Mesenchymal stem cell (in vitro differentiated cells and primary cell): Measurements from ENCODE around the gene XIRP1.

Experiments
- DNase-seq: peaks from one replicate; pipeline ENCODE4 v3.0.0-alpha.2; 2013
- H2AFZ ChIP-seq: one replicate; pipeline ENCODE4 v1.6.1; 2013; ENCODE audit warnings: low read depth, mild to moderate bottlenecking, control low read depth, inconsistent platforms, low read length, moderate library complexity
- H2AK5ac ChIP-seq: 2 replicates; pipeline ENCODE4 v1.6.1; 2013; ENCODE audit warnings: low read length, moderate library complexity, mild to moderate bottlenecking, inconsistent platforms; ENCODE audit not compliant: severe bottlenecking
- H2BK120ac ChIP-seq: one replicate; pipeline ENCODE4 v1.6.1; 2013; ENCODE audit warnings: low read depth, mild to moderate bottlenecking, inconsistent platforms, low read length, moderate library complexity
- H2BK12ac ChIP-seq, 2 experiments: one replicate each; pipeline ENCODE4 v1.6.1; 2013; ENCODE audit warnings: inconsistent platforms in 2 of 2, low read length in 2 of 2, mild to moderate bottlenecking in 2 of 2, moderate library complexity in 2 of 2, control low read depth in 1 of 2
- H2BK15ac ChIP-seq: one replicate; pipeline ENCODE4 v1.6.1; 2013; ENCODE audit warnings: mild to moderate bottlenecking, low read depth, inconsistent platforms; ENCODE audit not compliant: poor library complexity, severe bottlenecking
- H2BK5ac ChIP-seq: 2 replicates; pipeline ENCODE4 v1.6.1; 2013; ENCODE audit warnings: low read depth, mild to moderate bottlenecking, low read length, control low read depth, inconsistent platforms; ENCODE audit not compliant: poor library complexity, severe bottlenecking
- H3K14ac ChIP-seq, 2 experiments: one replicate each; pipeline ENCODE4 v1.6.1; 2013; ENCODE audit warnings: inconsistent platforms in 2 of 2, low read length in 2 of 2, control low read depth in 1 of 2, mild to moderate bottlenecking in 1 of 2, moderate library complexity in 1 of 2
- H3K18ac ChIP-seq, 2 experiments: one replicate each; pipeline ENCODE4 v1.6.1; 2013; ENCODE audit warnings: inconsistent platforms in 2 of 2, low read length in 2 of 2, control low read depth in 1 of 2, low read depth in 1 of 2, mild to moderate bottlenecking in 1 of 2
- H3K23ac ChIP-seq, 2 experiments: one replicate each; pipeline ENCODE4 v1.6.1; 2013; ENCODE audit warnings: inconsistent platforms in 2 of 2, low read length in 2 of 2, mild to moderate bottlenecking in 2 of 2, moderate library complexity in 2 of 2, control low read depth in 1 of 2
- H3K27ac ChIP-seq: 2 replicates; pipeline ENCODE4 v1.5.1; 2013; ENCODE audit warnings: mild to moderate bottlenecking, moderate library complexity, low read length, control low read depth, inconsistent platforms; ENCODE audit not compliant: poor library complexity, severe bottlenecking
- H3K27me3 ChIP-seq, 2 experiments: 2 replicates each; pipeline versions ENCODE4 v1.6.1 to v1.7.0; 2013; ENCODE audit warnings: low read length in 2 of 2, mild to moderate bottlenecking in 2 of 2, moderate library complexity in 2 of 2, control low read depth in 1 of 2, inconsistent platforms in 1 of 2; ENCODE audit not compliant: control insufficient read depth in 1 of 2, insufficient read depth in 1 of 2
- H3K36me3 ChIP-seq, 2 experiments: 2 replicates each; pipeline versions ENCODE4 v1.6.1 to v1.7.0; 2013; ENCODE audit warnings: low read length in 2 of 2, control low read depth in 1 of 2, inconsistent platforms in 1 of 2, low read depth in 1 of 2, mild to moderate bottlenecking in 1 of 2; ENCODE audit not compliant: insufficient read depth in 2 of 2, control insufficient read depth in 1 of 2
- H3K4ac ChIP-seq, 2 experiments: one replicate each; pipeline ENCODE4 v1.6.1; 2013; ENCODE audit warnings: inconsistent platforms in 2 of 2, low read length in 2 of 2, mild to moderate bottlenecking in 2 of 2, moderate library complexity in 2 of 2, control low read depth in 1 of 2, low read depth in 1 of 2
- H3K4me1 ChIP-seq: 2 replicates; pipeline ENCODE4 v1.6.1; 2013; ENCODE audit warnings: low read depth, low read length, control low read depth; ENCODE audit not compliant: control insufficient read depth, insufficient read depth
- H3K4me2 ChIP-seq: 2 replicates; pipeline ENCODE4 v1.6.1; 2013; ENCODE audit warnings: low read length, mild to moderate bottlenecking, inconsistent platforms; ENCODE audit not compliant: poor library complexity, severe bottlenecking
- H3K4me3 ChIP-seq, 2 experiments: 2 replicates each; pipeline versions ENCODE4 v1.5.1 to v1.7.0; 2013; ENCODE audit warnings: low read length in 2 of 2, mild to moderate bottlenecking in 2 of 2, control low read depth in 1 of 2, low read depth in 1 of 2; ENCODE audit not compliant: insufficient read depth in 1 of 2
- H3K79me1 ChIP-seq: replicated peaks from 2 replicates; pipeline ENCODE4 v1.6.1; 2013; ENCODE audit warnings: mild to moderate bottlenecking, control low read depth, low read length, inconsistent platforms; ENCODE audit not compliant: poor library complexity, severe bottlenecking
- H3K9ac ChIP-seq: 2 replicates; pipeline ENCODE4 v1.7.0; 2013; ENCODE audit warnings: mild to moderate bottlenecking, low read length, moderate library complexity
- H3K9me3 ChIP-seq: 2 replicates; pipeline ENCODE4 v1.7.0; 2013; ENCODE audit warnings: mild to moderate bottlenecking, low read length; ENCODE audit not compliant: control insufficient read depth
- H4K8ac ChIP-seq: one replicate; pipeline ENCODE4 v1.6.1; 2013; ENCODE audit warnings: inconsistent platforms, mild to moderate bottlenecking, low read length, moderate library complexity
- H4K91ac ChIP-seq: one replicate; pipeline ENCODE4 v1.6.1; 2013; ENCODE audit warnings: mild to moderate bottlenecking, low read length, inconsistent platforms
- WGBS: methylation state at CpG from one replicate; pipeline ENCODE4 v1.1.7; 2013; ENCODE audit warnings: mixed read lengths; 5-methylcytosine and 5-hydroxymethylcytosine counted together

The XIRP1 gene

GRCh38 chr3:39185959-39186691, 6.3 kb downstream of the XIRP1 start:
- Histone ChIP-seq H2BK120ac (no peak overlapping the region), H3K4me2 (no peak overlapping the region), H3K4me1 (peaks cover 5% of the 10 kb centered on the region), H2BK12ac (no peak overlapping the region), H3K9me3 (no peaks in the 10 kb centered on the region), H3K23ac (no peak overlapping the region), H2AK5ac (no peak overlapping the region), H3K4me3 (no peak overlapping the region), H3K79me1 (no peaks in the 10 kb centered on the region), H2BK5ac (no peak overlapping the region), H4K8ac (no peak overlapping the region), H3K14ac (no peak overlapping the region), H3K27me3 (no peaks in the 10 kb centered on the region), H4K91ac (no peak overlapping the region), H3K36me3 (no peaks in the 10 kb centered on the region), H2BK15ac (no peak overlapping the region), H2AFZ (no peak overlapping the region), H3K4ac (no peak overlapping the region), H3K27ac (no peak overlapping the region), H3K18ac (no peak overlapping the region), H3K9ac (no peak overlapping the region)
- no peak for DNase-seq
- 91% methylated on average over 14 of the region's 14 CpGs for WGBS

GRCh38 chr3:39185326-39185958, 7.0 kb downstream of the XIRP1 start:
- Histone ChIP-seq H3K79me1 (no peaks in the 10 kb centered on the region), H3K27me3 (no peaks in the 10 kb centered on the region), H3K18ac (peak overlapping the region in 1 of 2 experiments; percentile 16), H3K4me3 (no peak overlapping the region), H2AK5ac (no peak overlapping the region), H4K8ac (no peak overlapping the region), H3K27ac (no peak overlapping the region), H3K4ac (no peak overlapping the region), H2BK12ac (no peak overlapping the region), H4K91ac (no peak overlapping the region), H3K9me3 (no peaks in the 10 kb centered on the region), H2BK15ac (no peak overlapping the region), H3K14ac (no peak overlapping the region), H3K36me3 (no peaks in the 10 kb centered on the region), H2AFZ (no peak overlapping the region), H3K23ac (no peak overlapping the region), H3K4me1 (peaks cover 4% of the 10 kb centered on the region), H2BK120ac (no peak overlapping the region), H3K9ac (no peak overlapping the region), H2BK5ac (no peak overlapping the region), H3K4me2 (no peak overlapping the region)
- WGBS = 95% methylated on average over 9 of the region's 9 CpGs
- no peak for DNase-seq

GRCh38 chr3:39184968-39185285, 7.5 kb downstream of the XIRP1 start:
- Histone ChIP-seq H3K23ac (no peak overlapping the region), H2BK120ac (no peak overlapping the region), H3K18ac (peak overlapping the region in 1 of 2 experiments; percentile 16), H2BK5ac (no peak overlapping the region), H2BK15ac (no peak overlapping the region), H3K14ac (no peak overlapping the region), H4K8ac (no peak overlapping the region), H2AK5ac (no peak overlapping the region), H3K4me3 (no peak overlapping the region), H3K4me2 (no peak overlapping the region), H3K27ac (no peak overlapping the region), H3K9ac (no peak overlapping the region), H3K27me3 (no peaks in the 10 kb centered on the region), H3K79me1 (no peaks in the 10 kb centered on the region), H4K91ac (no peak overlapping the region), H2BK12ac (no peak overlapping the region), H3K9me3 (no peaks in the 10 kb centered on the region), H2AFZ (no peak overlapping the region), H3K36me3 (no peaks in the 10 kb centered on the region), H3K4me1 (peaks cover 7% of the 10 kb centered on the region), H3K4ac (no peak overlapping the region)
- 85% methylated on average over 4 of the region's 4 CpGs for WGBS
- no peak for DNase-seq

GRCh38 chr3:39184081-39184967, 8.1 kb downstream of the XIRP1 start:
- Histone ChIP-seq H3K9ac (no peak overlapping the region), H3K4me3 (no peak overlapping the region), H3K9me3 (no peaks in the 10 kb centered on the region), H2AK5ac (no peak overlapping the region), H3K4me2 (no peak overlapping the region), H3K27me3 (no peaks in the 10 kb centered on the region), H2BK5ac (no peak overlapping the region), H3K79me1 (no peaks in the 10 kb centered on the region), H4K8ac (no peak overlapping the region), H3K23ac (no peak overlapping the region), H3K36me3 (no peaks in the 10 kb centered on the region), H2BK120ac (no peak overlapping the region), H3K27ac (no peak overlapping the region), H2BK12ac (peak overlapping the region in 1 of 2 experiments; percentile 19), H3K14ac (peak overlapping the region in 1 of 2 experiments; percentile 28), H2BK15ac (no peak overlapping the region), H4K91ac (no peak overlapping the region), H3K4me1 (peaks cover 7% of the 10 kb centered on the region), H2AFZ (no peak overlapping the region), H3K4ac (peak overlapping the region in 1 of 2 experiments; percentile 49), H3K18ac (no peak overlapping the region)
- 86% methylated on average over 12 of the region's 12 CpGs for WGBS
- DNase-seq = no peak
